ENCODE measurements around the gene HERC5.

Gene HERC5

DNA sequence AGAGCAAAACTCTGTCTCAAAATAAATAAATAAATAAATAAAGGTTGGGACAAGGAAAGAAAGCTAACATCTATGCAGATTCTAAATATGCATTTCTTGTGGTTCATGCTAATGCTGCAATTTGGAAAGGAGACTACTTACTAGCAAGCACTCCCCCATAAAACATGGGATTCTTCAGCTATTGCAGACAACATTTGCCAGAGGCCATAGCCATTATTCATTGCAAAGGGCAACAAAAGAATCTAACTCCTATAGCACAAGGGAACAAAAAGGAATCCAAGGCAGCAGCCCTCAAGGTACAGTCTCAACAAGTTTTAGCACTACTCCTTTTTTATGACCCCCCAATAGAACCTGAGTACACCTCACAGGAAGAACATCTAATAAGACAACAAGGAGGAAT lies 8.0 kb upstream of the HERC5 start:
- DNase-seq: no peak

DNA sequence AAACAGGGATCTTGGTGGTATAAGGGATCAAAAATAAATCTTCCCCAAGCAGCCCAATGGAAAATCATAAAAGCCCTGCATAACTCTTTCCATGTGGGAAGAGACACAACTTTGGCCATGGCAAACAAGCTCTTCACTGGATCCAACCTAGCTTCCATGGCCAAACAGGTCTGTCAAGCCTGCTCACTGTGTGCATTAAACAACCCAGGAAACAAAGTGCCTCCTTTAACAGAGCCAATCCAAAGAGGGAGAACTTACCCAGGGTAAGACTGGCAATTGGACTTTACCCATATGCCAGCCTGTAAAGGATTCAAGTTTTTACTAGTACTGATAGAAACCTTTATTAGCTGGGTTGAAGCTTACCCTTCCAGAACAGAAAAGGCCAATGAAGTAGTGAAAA lies 7.6 kb upstream of the HERC5 start:
- no peak for DNase-seq

DNA sequence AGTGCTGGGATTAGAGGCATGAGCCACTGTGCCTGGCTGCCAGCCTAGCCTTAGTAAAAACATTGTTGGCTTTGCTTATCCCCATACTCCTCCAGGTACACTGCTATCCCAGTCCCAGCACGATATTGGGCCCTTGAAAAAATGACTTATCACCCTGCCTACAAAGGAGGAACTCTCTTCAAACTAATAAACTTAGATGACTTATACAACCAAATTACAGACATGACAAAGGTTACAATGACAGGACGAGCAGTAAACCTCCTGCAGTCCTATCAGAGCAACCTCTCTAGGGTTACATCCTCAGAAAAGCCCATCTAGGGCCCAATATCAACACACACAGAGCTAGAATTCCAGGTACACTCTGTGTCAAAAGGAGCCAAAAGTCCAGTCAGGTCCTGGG lies 5.7 kb upstream of the HERC5 start:
- DNase-seq: no peak

GRCh38 chr4:88452912-88453311 lies 4.0 kb upstream of the HERC5 start:
- no peak for DNase-seq

- peak; percentile 31 for DNase-seq
Measured at GRCh38 chr4:88457307-88458103, 586 bp downstream of the HERC5 start.

DNA sequence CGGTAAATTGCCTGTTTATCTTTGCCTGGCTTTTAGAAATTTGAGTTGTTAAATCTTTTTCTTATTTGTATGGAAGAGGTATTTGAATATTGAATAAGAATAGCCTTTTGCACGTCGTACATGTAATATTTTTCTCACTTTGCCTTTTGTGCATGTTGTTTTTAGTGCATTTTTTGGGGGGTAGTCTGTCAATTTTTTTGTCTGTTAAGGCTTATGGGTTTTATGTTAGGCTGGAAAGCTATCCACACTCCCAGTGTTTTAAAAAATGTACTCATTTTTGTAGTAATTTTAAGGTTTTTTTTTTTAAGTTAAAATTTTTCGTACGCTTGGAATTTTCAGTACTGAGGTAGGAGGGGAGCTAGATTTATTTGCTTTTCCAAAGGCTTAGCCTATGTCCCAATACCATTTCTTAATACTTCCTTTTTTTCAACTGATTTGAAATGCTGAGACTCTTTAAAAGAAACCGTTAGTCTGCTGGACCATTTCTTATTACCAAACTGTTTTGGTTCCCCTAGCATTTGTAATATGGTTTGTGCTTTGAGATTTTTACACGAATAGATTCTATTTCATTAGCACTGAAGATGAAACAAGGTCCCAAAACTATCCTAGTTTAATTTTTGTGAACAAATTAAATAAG lies 1.3 kb downstream of the HERC5 start:
- DNase-seq: no peak

DNA sequence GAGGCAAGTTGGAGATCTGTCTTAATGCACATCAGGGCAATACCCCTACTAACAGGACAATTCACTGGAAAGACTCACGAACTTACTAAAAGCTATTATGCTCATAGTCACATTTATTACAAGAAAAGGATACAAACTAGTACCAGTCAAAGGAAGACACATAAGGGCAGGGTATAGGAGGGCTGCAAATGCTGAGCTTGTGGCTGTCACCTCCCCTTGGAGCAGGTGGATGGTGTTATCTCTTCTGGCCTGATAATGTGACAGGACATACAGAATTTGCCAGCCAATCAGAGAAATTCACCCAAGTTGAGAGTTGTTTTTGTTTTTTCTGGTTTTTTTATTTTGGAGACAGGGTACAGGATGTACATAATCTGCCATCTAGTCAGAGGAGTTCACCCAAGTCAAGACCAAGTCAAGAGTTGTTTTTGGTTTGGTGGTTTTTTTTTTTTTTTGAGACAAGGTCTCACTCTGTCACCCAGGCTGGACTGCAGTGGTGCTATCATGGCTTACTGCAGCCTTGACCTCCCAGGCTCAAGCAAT lies 8.8 kb downstream of the HERC5 start:
- no peak for DNase-seq

- DNase-seq: no peak
Measured at GRCh38 chr4:88467392-88467791, 10.5 kb downstream of the HERC5 start.

DNA sequence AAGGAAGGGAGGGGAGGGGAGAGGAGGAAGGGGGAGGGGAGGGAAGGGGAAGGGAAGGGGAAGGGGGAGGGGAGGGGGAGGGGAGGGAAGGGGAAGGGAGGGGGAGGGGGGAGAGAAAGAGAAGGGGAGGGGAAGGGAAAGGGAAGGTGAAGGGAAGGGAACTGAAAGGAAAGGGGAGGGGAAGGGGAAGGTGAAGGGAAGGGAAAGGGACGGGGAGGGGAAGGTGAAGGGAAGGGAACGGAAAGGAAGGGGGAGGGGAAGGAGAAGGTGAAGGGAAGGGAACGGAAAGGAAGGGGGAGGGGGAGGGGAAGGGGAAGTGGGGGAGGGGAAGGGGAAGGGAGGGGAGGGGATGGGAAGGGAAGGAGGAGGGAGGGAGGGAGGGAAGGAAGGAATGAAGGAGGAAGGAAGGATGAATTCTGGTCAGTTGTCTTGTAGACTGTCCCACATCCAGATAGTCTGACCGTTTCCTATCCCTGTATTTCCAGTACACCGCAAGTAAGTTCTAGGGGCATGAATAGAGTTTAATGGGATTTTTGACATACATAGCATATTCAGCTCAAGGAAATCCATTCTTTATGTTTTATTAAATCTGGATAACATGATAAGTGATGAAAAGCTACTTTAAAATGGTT lies 20.4 kb downstream of the HERC5 start:
- DNase-seq: no peak

DNA sequence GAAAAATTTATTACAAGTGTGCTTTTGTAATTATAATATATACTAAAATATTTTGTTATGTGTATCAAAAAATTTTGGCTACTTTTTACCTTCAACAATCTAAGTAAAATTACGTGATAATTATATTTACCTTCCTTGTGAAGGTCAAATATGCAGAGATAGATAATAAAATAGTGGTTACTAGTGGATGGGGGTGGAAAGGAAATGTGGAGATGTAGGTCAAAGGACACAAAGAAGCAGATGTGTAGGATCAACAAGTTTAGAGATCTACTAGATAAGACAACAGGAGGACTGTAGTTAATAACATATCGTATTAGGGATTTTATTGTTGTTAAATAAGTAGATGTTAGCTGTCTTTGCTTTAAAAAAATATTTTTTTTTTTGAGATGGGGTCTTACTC lies 21.3 kb downstream of the HERC5 start:
- DNase-seq: no peak

DNA sequence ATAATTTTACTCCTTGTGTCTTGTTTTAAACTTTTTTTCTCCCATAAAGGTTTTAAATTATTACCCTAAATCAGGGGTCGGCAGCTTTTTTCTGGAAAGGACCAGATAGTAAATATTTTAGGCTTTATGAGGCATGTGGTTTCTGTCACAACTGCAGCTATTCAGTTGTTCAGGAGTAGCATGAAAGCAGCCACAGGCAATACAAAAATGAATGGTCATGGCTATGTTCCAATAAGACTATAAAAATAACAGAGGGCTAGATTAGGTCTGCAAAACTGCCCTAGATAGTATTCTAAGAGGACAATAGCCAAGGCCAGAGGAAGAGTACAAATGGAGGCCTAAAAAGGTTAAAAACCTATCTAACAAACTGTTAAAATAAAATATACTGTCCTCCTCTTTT lies 24.6 kb downstream of the HERC5 start:
- no peak for DNase-seq

DNA sequence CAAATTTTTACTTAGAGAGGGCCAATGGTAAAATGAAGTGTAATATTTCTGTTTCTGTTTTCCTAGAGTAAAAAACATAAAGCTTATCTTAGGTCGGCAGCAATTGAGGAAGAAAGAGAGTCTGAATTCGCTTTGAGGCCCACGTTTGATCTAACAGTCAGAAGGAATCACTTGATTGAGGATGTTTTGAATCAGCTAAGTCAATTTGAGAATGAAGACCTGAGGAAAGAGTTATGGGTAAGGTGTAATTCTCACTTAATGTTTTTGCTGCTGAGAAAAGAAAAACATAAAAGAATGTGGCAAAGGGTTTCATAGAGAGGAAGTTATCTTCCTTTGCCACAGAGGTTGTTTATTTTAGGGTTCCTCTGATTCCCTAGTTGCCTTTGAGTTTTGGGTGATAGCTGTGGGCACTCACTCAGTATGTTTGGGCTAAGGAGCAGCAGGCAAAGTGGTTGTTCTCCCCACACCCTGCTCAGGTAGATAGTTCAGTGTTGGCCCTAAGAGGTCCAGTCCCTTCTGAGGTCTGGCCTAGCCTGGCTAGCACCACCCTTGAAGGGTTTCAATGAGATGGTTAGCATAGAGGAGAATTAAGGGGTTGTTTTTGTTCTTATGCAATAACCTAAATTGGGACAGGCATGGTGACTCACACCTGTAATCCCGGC lies 32.3 kb downstream of the HERC5 start:
- DNase-seq: no peak

DNA sequence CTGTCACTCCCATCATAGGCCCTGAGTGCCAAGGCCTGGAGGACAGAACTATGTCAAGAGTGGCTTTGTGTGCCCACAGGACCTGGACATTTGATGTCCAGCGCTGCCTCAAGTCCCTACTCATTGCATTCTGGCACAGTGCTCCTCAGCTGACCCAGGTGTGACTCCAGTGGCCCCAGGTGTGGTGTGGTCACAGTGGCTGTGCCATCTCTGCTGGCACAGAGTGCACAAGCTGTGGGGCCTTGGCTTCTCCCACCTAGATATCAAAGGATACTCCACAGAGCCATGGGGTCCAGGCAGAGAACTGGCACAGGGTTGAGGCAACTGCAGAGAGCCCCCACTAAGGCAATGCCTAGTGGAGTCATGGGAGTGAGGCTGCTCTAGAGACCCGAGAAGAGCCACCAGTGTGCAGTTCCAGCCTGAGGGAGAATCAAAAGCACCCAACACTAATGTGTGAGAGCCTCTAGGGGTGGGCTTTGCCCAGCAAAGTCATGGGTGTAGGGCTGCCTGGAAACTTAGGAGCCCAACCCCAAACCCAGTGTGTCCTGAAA lies 41.0 kb downstream of the HERC5 start:
- DNase-seq: no peak

- no peak for DNase-seq
Measured at GRCh38 chr4:88503344-88503743, 46.4 kb downstream of the HERC5 start.

GRCh38 chr4:88511236-88511635 lies 54.3 kb downstream of the HERC5 start:
- DNase-seq: no peak

- DNase-seq: no peak
Measured at GRCh38 chr4:88514557-88515511, 57.9 kb downstream of the HERC5 start.

GRCh38 chr4:88516746-88517145 lies 59.8 kb downstream of the HERC5 start:
- DNase-seq: no peak

GRCh38 chr4:88517825-88518224 lies 60.9 kb downstream of the HERC5 start:
- DNase-seq: no peak

GRCh38 chr4:88518911-88519310 lies 62.0 kb downstream of the HERC5 start:
- DNase-seq: no peak

DNA sequence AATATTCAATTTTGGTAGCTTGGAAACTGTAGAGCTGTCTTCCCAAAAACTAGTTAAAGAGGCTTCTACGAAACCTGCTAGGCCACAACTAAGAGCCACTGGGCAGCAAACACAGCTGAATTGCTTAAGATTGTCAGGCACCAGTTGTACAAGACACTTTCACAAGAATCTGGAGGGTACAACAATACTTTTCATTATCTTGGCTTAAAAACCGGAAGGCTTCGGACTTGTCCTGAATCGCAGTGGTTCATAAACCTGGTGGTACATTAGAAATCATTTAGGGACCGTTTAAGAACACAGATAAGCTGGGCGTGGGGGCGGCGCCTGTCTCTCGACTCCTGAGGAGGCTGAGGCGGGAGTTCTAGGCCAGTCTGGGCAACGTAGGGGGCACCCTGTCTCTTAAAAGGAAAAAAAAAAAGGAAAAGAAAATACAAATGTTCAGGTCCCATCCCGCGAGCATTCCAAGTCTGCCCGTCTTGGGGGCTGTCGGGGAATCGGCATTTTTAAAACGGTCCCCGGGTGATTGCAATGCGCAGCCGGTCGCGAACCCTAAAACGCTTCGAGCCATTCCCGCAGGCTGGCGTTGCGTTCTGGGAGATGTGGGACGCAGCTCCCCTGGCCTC lies 65.9 kb downstream of the HERC5 start:
- DNase-seq: no peak

Measured in NCI-H1105 (cell line).